Fibroblast of pulmonary artery (primary cell): ENCODE results near the gene GNRH2.
"Not testable (repeated sequence)": the region's sequence is repeated elsewhere in the genome, so short reads cannot be mapped to it uniquely, and the experiment has no call there.

Experiments
- DNase-seq: peaks from one replicate; pipeline ENCODE4 v3.0.0-alpha.2; 2010; ENCODE audit warnings: low read depth
- H3K4me3 ChIP-seq: replicated peaks from 2 replicates; pipeline ENCODE4 v1.5.1; 2011; ENCODE audit warnings: low read depth, mild to moderate bottlenecking, control low read depth, low read length, moderate library complexity
- TF ChIP-seq, protein P1 (sequence below): IDR thresholded peaks from 2 replicates; pipeline ENCODE4 v1.5.1; 2011; ENCODE audit warnings: mild to moderate bottlenecking, control low read depth, low read length, inconsistent platforms; ENCODE audit errors: missing control alignments

The GNRH2 gene

GRCh38 chr20:3011752-3012151, 31.7 kb upstream of the GNRH2 start:
- TF ChIP-seq, protein P1, sequence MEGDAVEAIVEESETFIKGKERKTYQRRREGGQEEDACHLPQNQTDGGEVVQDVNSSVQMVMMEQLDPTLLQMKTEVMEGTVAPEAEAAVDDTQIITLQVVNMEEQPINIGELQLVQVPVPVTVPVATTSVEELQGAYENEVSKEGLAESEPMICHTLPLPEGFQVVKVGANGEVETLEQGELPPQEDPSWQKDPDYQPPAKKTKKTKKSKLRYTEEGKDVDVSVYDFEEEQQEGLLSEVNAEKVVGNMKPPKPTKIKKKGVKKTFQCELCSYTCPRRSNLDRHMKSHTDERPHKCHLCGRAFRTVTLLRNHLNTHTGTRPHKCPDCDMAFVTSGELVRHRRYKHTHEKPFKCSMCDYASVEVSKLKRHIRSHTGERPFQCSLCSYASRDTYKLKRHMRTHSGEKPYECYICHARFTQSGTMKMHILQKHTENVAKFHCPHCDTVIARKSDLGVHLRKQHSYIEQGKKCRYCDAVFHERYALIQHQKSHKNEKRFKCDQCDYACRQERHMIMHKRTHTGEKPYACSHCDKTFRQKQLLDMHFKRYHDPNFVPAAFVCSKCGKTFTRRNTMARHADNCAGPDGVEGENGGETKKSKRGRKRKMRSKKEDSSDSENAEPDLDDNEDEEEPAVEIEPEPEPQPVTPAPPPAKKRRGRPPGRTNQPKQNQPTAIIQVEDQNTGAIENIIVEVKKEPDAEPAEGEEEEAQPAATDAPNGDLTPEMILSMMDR = no peak
- no peak for DNase-seq
- H3K4me3 ChIP-seq = no peak overlapping the region

GRCh38 chr20:3013771-3014170, 29.7 kb upstream of the GNRH2 start:
- TF ChIP-seq, protein P1 = no peak
- DNase-seq = no peak
- no peak overlapping the region for H3K4me3 ChIP-seq

- TF ChIP-seq, protein P1 = no peak
- H3K4me3 ChIP-seq = no peak overlapping the region
Measured at GRCh38 chr20:3014179-3014578, 29.2 kb upstream of the GNRH2 start.

DNA sequence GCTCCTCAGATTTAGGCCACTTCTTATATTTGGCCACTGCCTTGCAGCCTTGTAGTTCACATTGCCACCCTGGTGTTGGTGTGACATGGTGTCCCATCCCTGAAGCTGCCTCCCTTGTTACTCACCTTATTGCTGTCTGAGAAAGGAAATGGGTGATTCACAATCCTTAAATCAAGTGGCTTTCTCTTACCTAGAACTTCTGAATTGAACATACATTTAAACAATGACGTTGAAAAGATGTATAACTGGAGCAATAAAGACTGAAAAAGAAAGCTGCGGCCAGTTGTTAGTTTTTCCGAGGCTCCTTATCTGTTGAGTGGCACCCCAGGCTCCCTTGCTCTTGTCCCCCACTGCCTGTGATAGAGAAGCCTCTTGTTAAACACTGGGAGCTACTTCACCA, 28.8 kb upstream of the GNRH2 start:
- TF ChIP-seq, protein P1 = no peak
- no peak for DNase-seq
- no peak overlapping the region for H3K4me3 ChIP-seq

More at GRCh38 chr20:3014179-3014578, 29.2 kb upstream of the GNRH2 start:
- no peak for DNase-seq

DNA sequence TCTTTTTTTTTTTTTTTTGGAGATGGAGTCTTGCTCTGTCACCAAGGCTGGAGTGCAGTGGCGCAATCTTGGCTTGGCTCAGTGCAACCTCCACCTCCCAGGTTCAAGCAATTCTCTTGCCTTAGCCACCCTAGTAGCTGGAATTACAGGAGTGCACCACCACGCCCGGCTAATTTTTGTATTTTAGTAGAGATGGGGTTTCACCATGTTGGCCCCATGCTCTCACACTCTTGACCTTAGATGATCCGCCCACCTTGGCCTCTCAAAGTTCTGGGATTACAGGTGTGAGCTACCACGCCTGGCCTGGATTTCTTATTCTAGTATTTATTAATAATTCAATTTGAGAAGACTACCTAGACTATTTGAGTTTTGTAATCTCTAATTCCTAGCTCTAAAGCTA, 28.1 kb upstream of the GNRH2 start:
- not testable (repeated sequence) for H3K4me3 ChIP-seq, DNase-seq

GRCh38 chr20:3021327-3021726, 22.1 kb upstream of the GNRH2 start:
- TF ChIP-seq, protein P1 = no peak
- H3K4me3 ChIP-seq = no peak overlapping the region
- DNase-seq = no peak

DNA sequence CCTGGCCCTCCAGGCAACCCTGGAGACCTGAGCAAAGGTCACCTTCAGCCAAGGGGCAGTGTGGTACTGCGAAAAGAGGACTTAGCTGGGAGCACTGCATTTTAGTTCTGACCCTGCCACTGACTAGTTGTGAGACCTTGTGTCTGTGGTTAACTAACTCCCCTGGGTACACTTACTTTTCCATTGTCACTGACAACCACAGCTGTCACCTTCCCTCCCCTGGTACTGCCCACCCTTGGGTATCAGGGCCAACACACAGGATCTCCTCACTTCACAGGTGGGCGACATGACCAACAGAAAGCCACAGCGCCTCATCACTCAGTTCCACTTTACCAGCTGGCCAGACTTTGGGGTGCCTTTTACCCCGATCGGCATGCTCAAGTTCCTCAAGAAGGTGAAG, 21.6 kb upstream of the GNRH2 start:
- H3K4me3 ChIP-seq = no peak overlapping the region
- TF ChIP-seq, protein P1 = no peak
- DNase-seq = no peak

DNA sequence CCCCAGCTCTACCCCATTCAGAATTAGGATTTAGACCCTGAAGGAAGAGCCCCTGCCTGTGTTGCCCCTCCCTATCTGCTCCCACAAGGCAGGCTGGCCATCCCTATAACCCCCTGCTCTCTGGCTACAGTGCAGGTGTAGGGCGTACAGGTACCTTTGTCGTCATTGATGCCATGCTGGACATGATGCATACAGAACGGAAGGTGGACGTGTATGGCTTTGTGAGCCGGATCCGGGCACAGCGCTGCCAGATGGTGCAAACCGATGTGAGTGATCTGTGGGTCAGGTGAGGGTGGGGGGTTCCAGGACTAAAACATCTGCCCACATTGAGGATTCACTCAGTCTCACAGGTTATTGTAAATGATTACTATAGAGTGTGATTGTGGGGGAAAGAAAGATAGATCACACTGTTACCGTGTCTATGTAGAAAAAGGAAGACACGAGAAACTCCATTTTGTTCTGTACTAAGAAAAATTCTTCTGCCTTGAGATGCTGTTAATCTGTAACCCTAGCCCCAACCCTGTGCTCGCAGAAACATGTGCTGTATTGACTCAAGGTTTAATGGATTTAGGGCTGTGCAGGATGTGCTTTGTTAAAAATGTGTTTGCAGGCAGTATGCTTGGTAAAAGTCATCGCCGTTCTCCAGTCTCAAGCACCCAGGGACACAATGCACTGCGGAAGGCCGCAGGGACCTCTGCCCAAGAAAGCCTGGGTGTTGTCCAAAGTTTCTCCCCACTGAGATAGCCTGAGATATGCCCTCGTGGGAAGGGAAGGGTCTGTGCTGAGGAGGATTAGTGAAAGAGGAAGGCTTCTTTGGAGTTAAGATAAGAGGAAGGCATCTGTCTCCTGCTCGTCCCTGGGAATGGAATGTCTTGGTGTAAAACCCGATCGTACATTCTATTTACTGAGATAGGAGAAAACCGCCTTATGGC, 20.6 kb upstream of the GNRH2 start:
- not testable (repeated sequence) for DNase-seq, H3K4me3 ChIP-seq
